OCI-LY1 (cell line): ENCODE data around the gene SYTL5.
A peak's percentile ranks its signal among the peaks of the same experiment; 100 is the strongest.

Experiments used
- H2AFZ ChIP-seq: fragments of 200-600 bp; sonication (generic), shearing (Covaris generic); 2 replicates; pipeline ENCODE4 v1.6.0; 2014; ENCODE audit warnings: antibody characterized with exemption, mild to moderate bottlenecking, low read length
- H3F3A ChIP-seq: fragments of 200-600 bp; sonication (generic), shearing (Covaris generic); 2 replicates; pipeline ENCODE4 v1.6.0; 2014; ENCODE audit warnings: mild to moderate bottlenecking, antibody characterized with exemption, low read length, moderate library complexity; ENCODE audit not compliant: insufficient read depth
- H3K27ac ChIP-seq: fragments of 200-600 bp; sonication (generic); 2 replicates; pipeline ENCODE4 v1.5.1; 2014; ENCODE audit warnings: low read length, mixed run types, mild to moderate bottlenecking, low read depth; ENCODE audit not compliant: poor library complexity, severe bottlenecking
- H3K27me3 ChIP-seq: fragments of 200-600 bp; sonication (generic); 2 replicates; pipeline ENCODE4 v1.6.0; 2014; ENCODE audit warnings: antibody characterized with exemption, mild to moderate bottlenecking, low read length, moderate library complexity; ENCODE audit not compliant: insufficient read depth
- H3K36me3 ChIP-seq: fragments of 200-600 bp; sonication (generic); 2 replicates; pipeline ENCODE4 v1.6.1; 2014; ENCODE audit warnings: mild to moderate bottlenecking, antibody characterized with exemption, low read length, moderate library complexity, mixed read lengths; ENCODE audit not compliant: insufficient read depth
- H3K4me1 ChIP-seq: fragments of 200-600 bp; sonication (generic); 2 replicates; pipeline ENCODE4 v1.5.1; 2014; ENCODE audit warnings: mild to moderate bottlenecking, low read length, moderate library complexity; ENCODE audit not compliant: insufficient read depth, severe bottlenecking
- H3K4me2 ChIP-seq: fragments of 200-600 bp; sonication (generic), shearing (Covaris generic); 2 replicates; pipeline ENCODE4 v1.6.1; 2014; ENCODE audit warnings: low read length
- H3K4me3 ChIP-seq: fragments of 200-600 bp; sonication (generic); 2 replicates; pipeline ENCODE4 v1.5.1; 2014; ENCODE audit warnings: low read length, low read depth, mild to moderate bottlenecking, mixed read lengths; ENCODE audit not compliant: poor library complexity, severe bottlenecking
- H3K79me2 ChIP-seq: fragments of 200-600 bp; shearing (Covaris generic); 2 replicates; pipeline ENCODE4 v1.6.1; 2016; ENCODE audit warnings: mixed run types, low read length, mixed read lengths; ENCODE audit not compliant: insufficient read depth
- H3K9ac ChIP-seq: fragments of 200-600 bp; sonication (generic), shearing (Covaris generic); 2 replicates; pipeline ENCODE4 v1.6.1; 2014; ENCODE audit warnings: mild to moderate bottlenecking, low read length, mixed read lengths
- H3K9me2 ChIP-seq: fragments of 200-600 bp; sonication (generic), shearing (Covaris generic); 2 replicates; pipeline ENCODE4 v1.6.1; 2014; ENCODE audit warnings: low read depth, mild to moderate bottlenecking, low read length, mixed read lengths
- H3K9me3 ChIP-seq: fragments of 200-600 bp; shearing (Covaris generic); 2 replicates; pipeline ENCODE4 v1.6.1; 2014; ENCODE audit warnings: low read length, mixed read lengths
- H4K20me1 ChIP-seq: fragments of 200-600 bp; sonication (generic), shearing (Covaris generic); 2 replicates; pipeline ENCODE4 v1.6.0; 2016; ENCODE audit warnings: mild to moderate bottlenecking, low read length; ENCODE audit not compliant: insufficient read depth
- CTCF ChIP-seq: fragments of 200-600 bp; sonication (generic), shearing (Covaris generic); IDR thresholded peaks from 2 replicates; pipeline ENCODE4 v1.5.1; 2017; ENCODE audit warnings: mild to moderate bottlenecking, antibody characterized with exemption, low read length, moderate library complexity, mixed read lengths
- EZH2 ChIP-seq: fragments of 200-600 bp; sonication (generic), shearing (Covaris generic); IDR thresholded peaks from 2 replicates; pipeline ENCODE4 v1.8.0; 2017; ENCODE audit warnings: borderline replicate concordance, mixed run types, mild to moderate bottlenecking, antibody characterized with exemption, low read length, moderate library complexity, mixed read lengths

The SYTL5 gene

GRCh38 chrX:38172596-38172995 is 166.2 kb downstream of the SYTL5 start:
- H4K20me1 ChIP-seq = no peaks in the 10 kb centered on the region
- H3F3A ChIP-seq = no peaks in the 10 kb centered on the region
- H3K27ac ChIP-seq = no peak overlapping the region
- no peak overlapping the region for H3K4me2 ChIP-seq
- no peak overlapping the region for H3K9ac ChIP-seq
- H3K4me1 ChIP-seq = no peaks in the 10 kb centered on the region
- no peaks in the 10 kb centered on the region for H3K36me3 ChIP-seq
- no peak overlapping the region for H2AFZ ChIP-seq
- no peak overlapping the region for H3K4me3 ChIP-seq
- no peaks in the 10 kb centered on the region for H3K9me3 ChIP-seq
- TF ChIP-seq EZH2 (no peak), CTCF (no peak)
- H3K79me2 ChIP-seq = no peaks in the 10 kb centered on the region
- no peaks in the 10 kb centered on the region for H3K9me2 ChIP-seq
- no peaks in the 10 kb centered on the region for H3K27me3 ChIP-seq

DNA sequence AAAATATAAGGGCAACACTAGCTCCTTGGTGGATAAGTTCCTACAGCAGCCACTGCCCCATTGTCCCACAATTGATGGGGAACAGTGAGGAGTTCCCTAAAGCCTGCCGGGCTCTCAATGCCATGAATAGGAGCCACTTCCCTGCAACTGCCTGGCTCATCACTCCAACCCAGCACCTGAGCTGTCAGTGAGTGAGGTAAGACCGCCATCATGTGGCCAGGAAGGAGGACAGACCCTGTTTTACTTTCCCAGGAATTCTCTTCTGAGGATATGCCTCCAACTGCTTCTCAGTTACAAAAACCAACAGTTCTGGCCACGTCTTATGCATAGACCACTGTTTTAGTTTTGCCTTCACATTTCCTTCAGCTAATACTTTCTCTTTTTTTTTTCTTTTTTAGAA is 168.8 kb downstream of the SYTL5 start:
- no peaks in the 10 kb centered on the region for H3K79me2 ChIP-seq
- no peaks in the 10 kb centered on the region for H3K4me1 ChIP-seq
- no peaks in the 10 kb centered on the region for H4K20me1 ChIP-seq
- no peak overlapping the region for H3K27ac ChIP-seq
- no peaks in the 10 kb centered on the region for H3F3A ChIP-seq
- no peaks in the 10 kb centered on the region for H3K36me3 ChIP-seq
- no peak overlapping the region for H2AFZ ChIP-seq
- H3K4me3 ChIP-seq = no peak overlapping the region
- no peaks in the 10 kb centered on the region for H3K9me2 ChIP-seq
- no peaks in the 10 kb centered on the region for H3K9me3 ChIP-seq
- TF ChIP-seq CTCF (peak; percentile 53), EZH2 (no peak)
- H3K27me3 ChIP-seq = no peaks in the 10 kb centered on the region
- H3K9ac ChIP-seq = no peak overlapping the region
- no peak overlapping the region for H3K4me2 ChIP-seq

DNA sequence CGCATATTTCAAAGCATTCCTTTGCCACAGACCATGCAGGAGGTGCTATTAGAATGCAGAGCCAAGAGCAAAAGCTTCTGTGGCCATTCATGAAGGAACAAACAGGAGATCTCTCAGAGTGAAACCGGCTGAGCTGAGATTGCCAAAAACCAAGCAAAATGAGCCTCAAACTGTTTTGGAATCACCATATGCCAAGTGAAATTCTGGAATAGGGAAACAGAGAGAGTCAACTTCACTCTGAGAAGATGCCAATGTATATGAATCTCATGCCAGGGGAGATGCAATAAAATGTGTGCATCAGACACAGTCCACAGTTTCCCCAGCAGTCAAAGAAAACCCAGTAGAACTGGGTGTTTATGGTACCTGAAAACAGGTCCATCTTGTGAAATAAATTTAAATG is 172.0 kb downstream of the SYTL5 start:
- H3K4me1 ChIP-seq = no peaks in the 10 kb centered on the region
- TF ChIP-seq CTCF = no peak
- no peak for TF ChIP-seq EZH2
- no peak overlapping the region for H3K4me2 ChIP-seq
- no peaks in the 10 kb centered on the region for H3K9me3 ChIP-seq
- H3F3A ChIP-seq = no peaks in the 10 kb centered on the region
- no peaks in the 10 kb centered on the region for H3K27me3 ChIP-seq
- no peak overlapping the region for H3K27ac ChIP-seq
- H3K9ac ChIP-seq = no peak overlapping the region
- H3K4me3 ChIP-seq = no peak overlapping the region
- no peak overlapping the region for H2AFZ ChIP-seq
- H3K79me2 ChIP-seq = no peaks in the 10 kb centered on the region
- H4K20me1 ChIP-seq = no peaks in the 10 kb centered on the region
- no peaks in the 10 kb centered on the region for H3K36me3 ChIP-seq
- H3K9me2 ChIP-seq = no peaks in the 10 kb centered on the region
